CD4-positive, alpha-beta T cell (primary cell): ENCODE data around the gene PCDHB9. TPM values are rescaled to one million over a fixed set of nuclear protein-coding genes. Genes with fewer than 3 reads are reported as not detected.
"Not testable (repeated sequence)": the region's sequence is repeated elsewhere in the genome, so short reads cannot be mapped to it uniquely, and the experiment has no call there.

Experiments used
- ATAC-seq: fragments of 200-7000 bp; cut with Tn5 transposase; one replicate; pipeline ENCODE4 v1.10.0; 2022; ENCODE audit warnings: mild to moderate bottlenecking; ENCODE audit not compliant: poor library complexity
- CTCF ChIA-PET: fragments of 350-600 bp; sonication (Branson Sonifier 250); formaldehyde crosslinking; loops from one replicate; lab custom pipeline; 2021; ENCODE audit warnings: antibody characterized with exemption, inconsistent platforms; lab: Charles Lee
- POLR2A ChIA-PET: fragments of 350-600 bp; sonication (Branson Sonifier 250); formaldehyde crosslinking; loops from one replicate; lab custom pipeline; 2021; ENCODE audit warnings: antibody characterized with exemption, inconsistent platforms; lab: Charles Lee
- DNase-seq, 14 experiments: peaks; one replicate each; pipeline ENCODE4 v3.0.0-alpha.2; 2013 to 2020; ENCODE audit warnings: mixed read lengths in 2 of 14
- H3K27ac ChIP-seq, 2 donors: one replicate each; pipeline versions ENCODE4 v1.5.1 to v1.7.0; 2013; ENCODE audit warnings: low read length in 2 of 2, low read depth in 1 of 2, mild to moderate bottlenecking in 1 of 2
- H3K27me3 ChIP-seq, 2 experiments: 1 replicate in 1 of 2; 2 replicates in 1 of 2; pipeline versions ENCODE4 v1.6.1 to v1.7.0; 2013; ENCODE audit warnings: low read length in 2 of 2, control low read depth in 1 of 2, mild to moderate bottlenecking in 1 of 2, moderate library complexity in 1 of 2; ENCODE audit not compliant: insufficient read depth in 2 of 2, control insufficient read depth in 1 of 2
- H3K36me3 ChIP-seq: one replicate; pipeline ENCODE4 v1.6.1; 2013; ENCODE audit warnings: low read length, control low read depth; ENCODE audit not compliant: insufficient read depth
- H3K4me1 ChIP-seq: one replicate; pipeline ENCODE4 v1.6.1; 2013; ENCODE audit warnings: low read length, control low read depth; ENCODE audit not compliant: insufficient read depth
- H3K4me3 ChIP-seq: one replicate; pipeline ENCODE4 v1.5.1; 2013; ENCODE audit warnings: mild to moderate bottlenecking, low read length, moderate library complexity
- H3K9me3 ChIP-seq, 2 experiments: 1 replicate in 1 of 2; 2 replicates in 1 of 2; pipeline versions ENCODE4 v1.6.1 to v1.7.0; 2013; ENCODE audit warnings: low read length in 2 of 2, mild to moderate bottlenecking in 2 of 2, control low read depth in 1 of 2, moderate library complexity in 1 of 2; ENCODE audit not compliant: control insufficient read depth in 1 of 2, insufficient read depth in 1 of 2
- H3K27ac Mint-ChIP-seq: one replicate; pipeline ENCODE4 v1.8.0; 2020; ENCODE audit warnings: mixed read lengths
- H3K27me3 Mint-ChIP-seq: one replicate; pipeline ENCODE4 v1.8.0; 2021; ENCODE audit warnings: mixed read lengths
- H3K36me3 Mint-ChIP-seq: one replicate; pipeline ENCODE4 v1.8.0; 2021; ENCODE audit warnings: low read depth, mixed read lengths
- H3K4me1 Mint-ChIP-seq: one replicate; pipeline ENCODE4 v1.8.0; 2021; ENCODE audit warnings: low read depth, mixed read lengths
- H3K4me3 Mint-ChIP-seq: one replicate; pipeline ENCODE4 v1.8.0; 2020; ENCODE audit warnings: mild to moderate bottlenecking, mixed read lengths
- H3K9me3 Mint-ChIP-seq: one replicate; pipeline ENCODE4 v1.8.0; 2020; ENCODE audit warnings: mixed read lengths
- intact Hi-C, 2 experiments: fragments of 100-400 bp; cut with DNase I in 1 of 2; cut with micrococcal nuclease in 1 of 2; formaldehyde crosslinking; loops; one replicate each; pipeline versions ENCODE4 v1.15.1 to v1.9.0; 2023 to 2025; cut with DNase I, micrococcal nuclease
- total RNA-seq, 174 experiments: library from RNA in 2 of 174; stranded (reverse) in 2 of 174; gene quantifications; one replicate each; pipeline ENCODE4 v1.2.3 and lab custom pipeline; 2021 to 2026
- TF ChIP-seq, protein P1 (sequence below): fragments of 200-600 bp; IDR thresholded peaks from one replicate; pipeline ENCODE4 v1.8.0; 2022; ENCODE audit warnings: antibody characterized with exemption, mild to moderate bottlenecking

Gene PCDHB9
- total RNA-seq, 2 experiments from 2014 or later: not detected

DNA sequence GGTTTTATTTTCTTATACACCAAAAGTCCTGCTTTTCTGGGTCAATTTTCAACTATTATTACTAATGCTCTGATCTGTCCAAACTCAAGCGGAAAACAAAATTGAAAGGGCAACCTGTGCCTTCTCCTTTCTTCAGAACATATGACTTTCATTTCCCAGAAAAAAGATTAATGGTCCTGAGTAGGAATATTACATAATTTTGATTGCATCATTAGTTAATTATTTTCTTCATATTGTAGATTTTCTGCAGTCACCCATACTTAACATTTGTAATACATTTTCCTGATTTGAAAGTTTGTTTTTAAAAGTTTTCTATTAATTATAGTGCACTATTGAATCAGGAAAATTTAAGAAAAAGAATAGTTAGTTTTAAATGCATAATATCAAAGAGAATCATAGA, 11.0 kb upstream of the PCDHB9 start:
- H3K4me1 ChIP-seq: no peaks in the 10 kb centered on the region
- no peaks in the 10 kb centered on the region for H3K36me3 ChIP-seq
- Mint-ChIP-seq H3K36me3 (no peaks in the 10 kb centered on the region), H3K27me3 (peaks cover 32% of the 10 kb centered on the region), H3K27ac (no peak overlapping the region), H3K4me1 (peaks cover 6% of the 10 kb centered on the region), H3K4me3 (no peak overlapping the region), H3K9me3 (peaks cover 9% of the 10 kb centered on the region)
- DNase-seq: no peak
- H3K9me3 ChIP-seq: peaks cover 5 to 24% of the 10 kb centered on the region in 2 experiments
- no peak for ATAC-seq
- intact Hi-C loops: no loop called here
- peaks cover 26 to 45% of the 10 kb centered on the region in 2 experiments for H3K27me3 ChIP-seq
- no peak overlapping the region for H3K4me3 ChIP-seq
- ChIA-PET CTCF (no interaction called here), POLR2A (no interaction called here)
- TF ChIP-seq, protein P1, sequence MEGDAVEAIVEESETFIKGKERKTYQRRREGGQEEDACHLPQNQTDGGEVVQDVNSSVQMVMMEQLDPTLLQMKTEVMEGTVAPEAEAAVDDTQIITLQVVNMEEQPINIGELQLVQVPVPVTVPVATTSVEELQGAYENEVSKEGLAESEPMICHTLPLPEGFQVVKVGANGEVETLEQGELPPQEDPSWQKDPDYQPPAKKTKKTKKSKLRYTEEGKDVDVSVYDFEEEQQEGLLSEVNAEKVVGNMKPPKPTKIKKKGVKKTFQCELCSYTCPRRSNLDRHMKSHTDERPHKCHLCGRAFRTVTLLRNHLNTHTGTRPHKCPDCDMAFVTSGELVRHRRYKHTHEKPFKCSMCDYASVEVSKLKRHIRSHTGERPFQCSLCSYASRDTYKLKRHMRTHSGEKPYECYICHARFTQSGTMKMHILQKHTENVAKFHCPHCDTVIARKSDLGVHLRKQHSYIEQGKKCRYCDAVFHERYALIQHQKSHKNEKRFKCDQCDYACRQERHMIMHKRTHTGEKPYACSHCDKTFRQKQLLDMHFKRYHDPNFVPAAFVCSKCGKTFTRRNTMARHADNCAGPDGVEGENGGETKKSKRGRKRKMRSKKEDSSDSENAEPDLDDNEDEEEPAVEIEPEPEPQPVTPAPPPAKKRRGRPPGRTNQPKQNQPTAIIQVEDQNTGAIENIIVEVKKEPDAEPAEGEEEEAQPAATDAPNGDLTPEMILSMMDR: no peak
- no peak overlapping the region for H3K27ac ChIP-seq

DNA sequence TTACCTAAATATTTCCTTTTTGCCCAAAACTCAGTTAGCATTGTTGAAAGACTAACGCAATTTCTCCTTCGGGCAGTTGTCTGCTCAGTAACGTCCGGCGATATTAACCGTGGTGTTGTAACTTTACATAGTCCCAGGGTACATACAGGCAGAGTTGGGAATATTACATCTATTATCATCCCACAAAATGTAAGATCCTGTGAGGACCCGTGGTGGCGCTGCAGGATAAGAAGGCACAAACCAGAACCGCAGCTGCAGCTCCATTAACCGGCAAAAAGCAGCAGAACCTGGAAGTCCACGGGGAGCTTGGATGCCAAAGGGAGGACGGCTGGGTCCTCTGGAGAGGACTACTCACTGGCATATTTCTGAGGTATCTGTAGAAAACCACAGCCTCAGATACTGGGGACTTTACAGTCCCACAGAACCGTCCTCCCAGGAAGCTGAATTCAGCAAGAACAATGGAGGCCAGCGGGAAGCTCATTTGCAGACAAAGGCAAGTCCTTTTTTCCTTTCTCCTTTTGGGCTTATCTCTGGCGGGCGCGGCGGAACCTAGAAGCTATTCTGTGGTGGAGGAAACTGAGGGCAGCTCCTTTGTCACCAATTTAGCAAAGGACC, 9.3 kb upstream of the PCDHB9 start, which contains the start of gene PCDHB8:
Gene PCDHB8 (plus strand): TSS at position 214 of the 615 bp plus-strand sequence. CDS start 245 bp downstream, at position 459.
- CTCF ChIA-PET, H3K36me3 ChIP-seq, H3K4me3 ChIP-seq, H3K9me3 Mint-ChIP-seq, H3K27ac Mint-ChIP-seq, H3K27ac ChIP-seq, H3K4me1 Mint-ChIP-seq, intact Hi-C loops, ATAC-seq, H3K36me3 Mint-ChIP-seq, H3K4me1 ChIP-seq, H3K4me3 Mint-ChIP-seq, POLR2A ChIA-PET, DNase-seq: not testable (repeated sequence)
- peaks cover 12 to 24% of the 10 kb centered on the region in 2 experiments for H3K9me3 ChIP-seq
- peaks cover 39% of the 10 kb centered on the region for H3K27me3 Mint-ChIP-seq
- peaks cover 33 to 60% of the 10 kb centered on the region in 2 experiments for H3K27me3 ChIP-seq

DNA sequence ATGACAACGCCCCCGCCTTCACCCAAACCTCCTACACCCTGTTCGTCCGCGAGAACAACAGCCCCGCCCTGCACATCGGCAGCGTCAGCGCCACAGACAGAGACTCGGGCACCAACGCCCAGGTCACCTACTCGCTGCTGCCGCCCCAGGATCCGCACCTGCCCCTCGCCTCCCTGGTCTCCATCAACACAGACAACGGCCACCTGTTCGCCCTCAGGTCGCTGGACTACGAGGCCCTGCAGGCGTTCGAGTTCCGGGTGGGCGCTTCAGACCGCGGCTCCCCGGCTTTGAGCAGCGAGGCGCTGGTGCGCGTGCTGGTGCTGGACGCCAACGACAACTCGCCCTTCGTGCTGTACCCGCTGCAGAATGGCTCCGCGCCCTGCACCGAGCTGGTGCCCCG, 7.6 kb upstream of the PCDHB9 start:
- H3K4me1 Mint-ChIP-seq, H3K4me3 ChIP-seq, intact Hi-C loops, H3K36me3 Mint-ChIP-seq, H3K36me3 ChIP-seq, DNase-seq, H3K27ac Mint-ChIP-seq, POLR2A ChIA-PET, CTCF ChIA-PET, H3K9me3 Mint-ChIP-seq, H3K4me3 Mint-ChIP-seq, H3K27ac ChIP-seq, ATAC-seq, H3K4me1 ChIP-seq: not testable (repeated sequence)
- Histone ChIP-seq H3K27me3 (peaks cover 30 to 61% of the 10 kb centered on the region in 2 experiments), H3K9me3 (peaks cover 22 to 24% of the 10 kb centered on the region in 2 experiments)
- peaks cover 37% of the 10 kb centered on the region for H3K27me3 Mint-ChIP-seq

DNA sequence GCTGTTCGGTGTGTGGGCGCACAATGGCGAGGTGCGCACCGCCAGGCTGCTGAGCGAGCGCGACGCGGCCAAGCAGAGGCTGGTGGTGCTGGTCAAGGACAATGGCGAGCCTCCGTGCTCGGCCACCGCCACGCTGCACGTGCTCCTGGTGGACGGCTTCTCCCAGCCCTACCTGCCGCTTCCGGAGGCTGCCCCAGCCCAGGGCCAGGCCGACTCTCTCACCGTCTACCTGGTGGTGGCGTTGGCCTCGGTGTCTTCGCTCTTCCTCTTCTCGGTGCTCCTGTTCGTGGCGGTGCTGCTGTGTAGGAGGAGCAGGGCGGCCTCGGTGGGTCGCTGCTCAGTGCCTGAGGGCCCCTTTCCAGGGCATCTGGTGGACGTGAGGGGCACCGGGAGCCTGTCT, 7.1 kb upstream of the PCDHB9 start:
- H3K4me1 Mint-ChIP-seq, POLR2A ChIA-PET, H3K9me3 Mint-ChIP-seq, H3K27ac Mint-ChIP-seq, H3K4me3 Mint-ChIP-seq, ATAC-seq, H3K4me1 ChIP-seq, DNase-seq, intact Hi-C loops, H3K27ac ChIP-seq, H3K36me3 Mint-ChIP-seq, CTCF ChIA-PET, H3K4me3 ChIP-seq, H3K36me3 ChIP-seq: not testable (repeated sequence)
- H3K27me3 Mint-ChIP-seq: peaks cover 42% of the 10 kb centered on the region
- peaks cover 21 to 23% of the 10 kb centered on the region in 2 experiments for H3K9me3 ChIP-seq
- H3K27me3 ChIP-seq: peaks cover 30 to 60% of the 10 kb centered on the region in 2 experiments
